CMK (cell line): Measurements from ENCODE around the gene NDUFB8.
"Not testable (repeated sequence)": the region's sequence is repeated elsewhere in the genome, so short reads cannot be mapped to it uniquely, and the experiment has no call there.

ENCODE experiments used
- DNase-seq: peaks from one replicate; pipeline ENCODE4 v3.0.0-alpha.2; 2010; ENCODE audit warnings: low read depth

NDUFB8 gene

GRCh38 chr10:100529475-100530298 lies at the start of gene NDUFB8:
Gene NDUFB8 (minus strand): TSS chr10:100529871. CDS start chr10:100529851, 20 bp downstream.
- DNase-seq, result peak; percentile 67

- DNase-seq, result no peak
Measured at GRCh38 chr10:100576282-100576635, 46.6 kb upstream of the NDUFB8 start.

GRCh38 chr10:100575585-100576281 lies 46.1 kb upstream of the NDUFB8 start:
- DNase-seq, result no peak

GRCh38 chr10:100575146-100575545 lies 45.5 kb upstream of the NDUFB8 start:
- not testable (repeated sequence) for DNase-seq

GRCh38 chr10:100571084-100571856 lies 41.6 kb upstream of the NDUFB8 start:
- DNase-seq, result no peak

- no peak for DNase-seq
Measured at GRCh38 chr10:100570506-100570905, 40.8 kb upstream of the NDUFB8 start.

- no peak for DNase-seq
Measured at GRCh38 chr10:100569687-100570481, 40.2 kb upstream of the NDUFB8 start.

- DNase-seq, result no peak
Measured at GRCh38 chr10:100568912-100569311, 39.2 kb upstream of the NDUFB8 start.

GRCh38 chr10:100567826-100568225 lies 38.2 kb upstream of the NDUFB8 start:
- no peak for DNase-seq

GRCh38 chr10:100567249-100567648 lies 37.6 kb upstream of the NDUFB8 start:
- no peak for DNase-seq

GRCh38 chr10:100566561-100566960 lies 36.9 kb upstream of the NDUFB8 start:
- no peak for DNase-seq

- DNase-seq, result no peak
Measured at GRCh38 chr10:100565206-100565985, 35.7 kb upstream of the NDUFB8 start.

GRCh38 chr10:100562008-100562672 lies 32.5 kb upstream of the NDUFB8 start:
- peak; percentile 15 for DNase-seq

GRCh38 chr10:100561005-100561404 lies 31.3 kb upstream of the NDUFB8 start:
- DNase-seq, result no peak

- no peak for DNase-seq
Measured at GRCh38 chr10:100560248-100560647, 30.6 kb upstream of the NDUFB8 start.

- DNase-seq, result no peak
Measured at GRCh38 chr10:100554902-100555301, 25.2 kb upstream of the NDUFB8 start.

- DNase-seq, result no peak
Measured at GRCh38 chr10:100553929-100554328, 24.3 kb upstream of the NDUFB8 start.

- no peak for DNase-seq
Measured at GRCh38 chr10:100551738-100552137, 22.1 kb upstream of the NDUFB8 start.

- DNase-seq, result peak; percentile 14
Measured at GRCh38 chr10:100551196-100551595, 21.5 kb upstream of the NDUFB8 start.

GRCh38 chr10:100544950-100545349 lies 15.3 kb upstream of the NDUFB8 start:
- DNase-seq, result no peak
